GM19467 (cell line): Measurements from ENCODE around the gene PDE4B.
"Not testable (repeated sequence)": the region's sequence is repeated elsewhere in the genome, so short reads cannot be mapped to it uniquely, and the experiment has no call there.

ENCODE experiments used
- ATAC-seq: cut with Tn5 transposase; IDR thresholded peaks from one replicate; pipeline ENCODE4 v1.9.1; 2021; ENCODE audit warnings: mild to moderate bottlenecking, moderate library complexity; ENCODE audit not compliant: unreplicated experiment

Gene PDE4B

DNA sequence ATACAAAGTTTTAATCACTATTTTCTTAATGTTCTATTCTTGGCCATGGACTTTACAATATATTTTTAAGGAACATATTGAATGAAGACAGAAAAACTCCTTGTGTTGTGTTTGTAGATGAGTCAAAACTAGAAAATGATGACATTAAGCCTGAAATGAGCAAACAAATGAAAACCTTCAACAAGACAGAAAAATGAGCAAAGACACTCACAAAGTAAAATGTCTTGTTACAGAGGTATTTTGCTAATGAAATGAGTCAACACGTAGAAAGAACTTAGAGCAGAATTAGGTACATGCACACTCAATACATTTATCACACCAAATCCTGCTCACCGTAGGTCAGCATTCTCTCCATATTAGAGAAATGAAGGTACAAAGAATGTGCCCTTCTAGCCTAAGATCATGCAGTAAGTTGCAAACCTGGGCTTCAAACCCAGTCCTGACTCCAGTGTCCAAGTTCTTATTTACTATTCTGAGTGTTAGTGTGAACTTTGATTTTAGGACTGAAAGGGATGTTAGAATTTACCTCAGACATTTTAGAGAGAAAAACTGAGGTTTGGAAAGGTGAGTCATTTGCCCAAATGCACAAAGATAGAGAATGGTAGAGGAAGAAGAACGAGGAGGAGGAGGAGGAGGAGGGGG lies 607.3 kb downstream of the PDE4B start:
- ATAC-seq, result no peak

DNA sequence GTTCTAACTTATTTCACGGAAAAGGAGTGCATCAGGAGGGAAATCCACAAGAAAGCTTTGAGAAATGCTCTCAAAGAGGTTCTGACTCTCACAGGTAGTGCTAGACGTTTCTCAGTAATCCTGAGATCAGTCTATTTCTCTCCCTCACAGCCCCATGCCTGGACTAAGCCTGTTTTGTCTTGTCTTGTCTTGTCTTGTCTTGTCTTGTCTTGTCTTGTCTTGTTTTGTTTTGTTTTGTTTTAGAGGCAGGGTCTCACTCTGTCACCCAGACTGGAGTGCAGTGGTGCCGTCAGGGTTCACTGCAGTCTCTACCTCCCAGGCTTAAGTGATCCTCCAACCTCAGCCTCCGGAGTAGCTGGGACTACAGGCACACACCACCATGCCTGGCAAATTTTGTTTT lies 608.0 kb downstream of the PDE4B start:
- no peak for ATAC-seq

DNA sequence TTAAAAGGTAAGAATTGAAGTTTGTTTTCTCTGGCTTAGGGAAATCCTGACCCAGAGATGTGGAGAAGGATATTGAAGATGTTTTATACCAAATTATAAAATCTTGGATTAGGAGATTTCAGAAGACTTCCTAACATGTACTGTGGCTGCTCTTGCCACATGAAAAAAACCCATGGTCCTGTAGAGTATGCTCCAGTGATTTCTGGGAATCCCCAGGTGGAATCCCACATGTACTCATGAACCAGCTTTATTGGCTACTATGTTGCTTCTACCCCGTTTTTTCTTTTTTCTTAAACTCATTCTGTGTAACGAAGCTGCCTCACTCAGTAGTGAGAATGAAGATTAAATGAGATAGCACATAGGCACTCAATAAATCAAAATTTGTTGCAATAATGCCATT lies 608.5 kb downstream of the PDE4B start:
- no peak for ATAC-seq

DNA sequence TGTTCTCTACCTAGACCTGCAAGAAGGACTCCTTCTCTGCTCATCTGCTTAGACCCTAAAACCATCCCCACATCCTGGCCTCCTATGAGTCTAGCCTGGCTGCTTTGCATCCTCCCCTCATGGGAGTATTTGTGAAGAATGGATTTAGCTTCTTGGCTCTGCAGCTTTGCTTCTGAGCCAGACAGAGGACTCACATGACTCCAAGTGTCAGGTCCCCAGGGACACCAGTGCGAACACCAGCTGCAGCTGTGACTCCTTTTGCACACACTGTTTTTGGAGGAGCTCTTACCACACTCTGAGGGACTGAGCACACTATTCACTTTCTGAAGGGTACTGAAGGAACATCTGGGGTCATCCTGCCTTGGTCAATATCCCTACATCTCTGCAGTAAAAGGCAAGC lies 609.5 kb downstream of the PDE4B start:
- ATAC-seq, result peak; percentile 83

DNA sequence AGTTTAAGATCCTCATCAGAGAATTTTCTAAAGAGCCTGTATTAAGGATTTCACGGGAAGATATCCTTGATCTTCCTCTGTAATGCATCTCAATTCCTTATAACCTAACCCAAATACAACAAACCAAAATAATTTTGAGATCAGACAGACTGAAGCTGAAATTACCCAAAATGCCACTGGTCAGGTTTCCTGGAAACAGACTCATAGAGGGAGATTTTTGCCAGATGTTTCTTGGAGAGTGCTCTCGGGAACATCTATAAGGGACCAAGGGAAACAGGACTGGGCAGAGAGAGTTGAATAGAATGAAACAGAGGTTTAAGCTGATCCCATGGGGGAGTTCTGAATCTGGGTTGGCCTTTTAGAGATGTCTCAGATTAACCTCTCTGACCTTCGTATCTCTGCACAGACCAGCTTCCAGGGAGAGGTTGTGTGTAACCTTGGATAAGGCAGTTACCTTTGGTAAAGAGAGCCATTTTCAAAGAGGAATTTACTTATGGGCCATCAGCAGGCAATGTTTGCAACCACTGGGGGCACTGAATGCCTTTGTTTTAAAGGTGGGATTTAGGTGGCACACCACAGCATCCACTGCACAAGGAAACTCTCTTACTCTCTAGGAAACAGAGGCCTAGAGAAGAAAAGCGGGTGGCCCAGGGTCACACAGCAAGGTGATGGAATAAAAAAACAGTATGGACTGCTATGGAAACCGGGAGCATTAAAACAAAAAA lies 610.5 kb downstream of the PDE4B start:
- ATAC-seq, result no peak

DNA sequence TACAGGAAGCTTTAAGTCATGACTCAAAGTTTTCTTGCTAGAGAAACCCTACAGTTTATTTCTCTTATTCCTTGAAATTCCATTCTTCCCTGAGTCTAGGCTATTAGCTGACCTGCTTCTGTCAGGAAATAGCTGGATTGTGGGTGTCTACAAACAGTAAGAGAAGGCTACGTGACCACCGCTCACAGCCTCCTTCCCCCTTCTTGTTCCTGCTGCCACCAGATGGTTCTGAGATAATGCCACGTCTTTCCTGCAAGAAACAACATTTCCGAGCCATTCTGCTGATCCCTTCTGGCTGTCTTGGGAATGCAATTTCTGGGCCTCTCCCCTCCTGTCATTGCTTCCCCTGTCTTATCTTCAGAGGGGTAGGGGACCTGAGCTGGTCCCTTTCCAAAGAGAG lies 612.4 kb downstream of the PDE4B start:
- no peak for ATAC-seq

DNA sequence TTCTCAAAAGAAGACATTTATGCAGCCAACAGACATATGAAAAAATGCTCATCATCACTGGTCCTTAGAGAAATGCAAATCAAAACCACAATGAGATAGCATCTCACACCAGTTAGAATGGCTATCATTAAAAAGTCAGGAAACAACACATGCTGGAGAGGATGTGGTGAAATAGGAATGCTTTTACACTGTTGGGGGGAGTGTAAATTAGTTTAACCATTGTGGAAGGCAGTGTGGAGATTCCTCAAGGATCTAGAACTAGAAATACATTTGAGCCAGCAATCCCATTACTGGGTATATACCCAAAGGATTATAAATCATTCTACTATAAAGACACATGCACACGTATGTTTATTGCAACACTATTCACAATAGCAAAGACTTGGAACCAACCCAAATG lies 618.8 kb downstream of the PDE4B start:
- ATAC-seq, result not testable (repeated sequence)

DNA sequence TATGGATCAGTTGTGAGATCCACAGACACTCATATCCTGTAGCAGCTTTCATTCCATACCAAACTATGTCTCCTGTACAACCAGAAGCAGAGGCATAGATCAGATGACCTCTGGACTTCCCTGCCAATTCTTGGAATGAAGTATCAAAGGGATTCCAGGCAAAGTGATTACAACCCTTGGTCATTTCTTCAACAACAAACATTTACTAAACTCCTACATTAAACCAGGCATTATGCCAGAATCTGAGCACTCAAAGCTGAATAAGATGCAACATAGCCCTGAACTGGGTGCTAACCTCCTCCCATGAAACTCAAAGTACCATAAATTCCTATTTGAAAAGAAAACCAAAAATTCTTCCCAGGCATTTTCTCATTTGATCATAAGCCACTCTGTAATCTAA lies 620.0 kb downstream of the PDE4B start:
- no peak for ATAC-seq

DNA sequence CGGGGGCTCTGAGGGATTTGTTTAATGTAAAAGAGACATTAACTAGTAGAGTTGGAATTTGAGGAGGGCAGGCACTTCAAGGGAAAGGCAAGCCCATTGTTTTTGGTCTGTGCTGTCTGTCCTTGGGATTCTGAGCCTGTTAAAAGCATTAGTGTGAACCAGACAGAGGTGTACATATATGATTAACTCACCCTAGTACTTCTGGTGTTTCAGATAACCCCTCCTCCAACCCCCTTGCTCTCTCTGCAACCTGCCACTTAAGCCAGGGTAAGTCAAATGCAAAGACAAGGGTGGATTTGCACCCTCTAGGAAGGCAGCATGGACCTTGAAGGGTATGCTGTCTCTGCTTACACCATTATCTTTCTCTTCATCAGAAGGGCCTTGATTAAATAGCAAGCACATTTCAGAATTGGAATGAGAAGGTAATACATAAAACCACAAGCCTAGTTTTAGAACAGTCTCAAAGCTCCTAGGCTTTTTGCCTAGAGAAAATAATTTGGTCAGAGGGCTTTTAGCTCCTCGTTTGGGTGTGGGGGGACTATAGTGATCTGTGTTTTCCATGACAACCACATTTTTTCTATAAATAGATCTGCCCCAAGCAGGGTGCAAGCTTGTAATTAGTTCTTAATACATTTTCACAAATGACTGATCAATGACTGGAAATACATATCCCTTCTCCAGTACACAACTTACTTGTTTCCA lies 620.6 kb downstream of the PDE4B start:
- peak; percentile 87 for ATAC-seq

DNA sequence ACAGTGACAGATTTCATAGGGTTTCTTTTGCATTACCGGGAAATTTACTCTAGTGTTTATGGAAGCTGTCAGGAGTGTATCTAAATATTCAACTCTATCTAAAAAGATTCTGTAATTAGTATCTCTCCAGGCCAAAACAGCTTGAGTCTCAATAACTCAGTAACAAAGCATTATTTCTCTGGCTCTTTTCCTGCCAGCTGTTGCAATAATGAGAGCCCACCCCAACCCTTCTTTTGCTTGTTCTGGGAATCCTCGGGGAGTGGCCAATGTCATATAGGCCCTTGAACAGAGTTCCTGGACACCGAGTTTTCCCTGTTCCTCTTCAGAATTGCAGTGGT lies 621.1 kb downstream of the PDE4B start:
- no peak for ATAC-seq

DNA sequence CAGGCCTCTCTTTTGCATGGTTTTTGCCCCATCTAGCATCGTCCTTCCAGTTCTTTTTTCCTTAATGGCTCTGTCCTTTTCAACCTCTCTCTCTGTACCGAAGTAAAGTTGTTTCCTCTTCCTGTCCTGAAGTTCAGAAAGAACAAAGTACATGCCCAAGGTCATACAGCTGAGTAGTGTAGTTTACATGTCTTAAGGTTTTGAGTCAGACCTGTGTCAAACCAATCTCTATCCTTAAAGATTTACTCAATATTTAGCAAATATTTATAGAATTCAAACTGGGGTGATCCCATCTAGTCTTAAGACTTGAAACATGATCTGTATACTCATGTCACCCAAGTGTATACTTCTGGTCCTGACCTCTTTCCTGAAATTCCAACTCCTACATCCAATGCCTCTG lies 622.6 kb downstream of the PDE4B start:
- no peak for ATAC-seq

DNA sequence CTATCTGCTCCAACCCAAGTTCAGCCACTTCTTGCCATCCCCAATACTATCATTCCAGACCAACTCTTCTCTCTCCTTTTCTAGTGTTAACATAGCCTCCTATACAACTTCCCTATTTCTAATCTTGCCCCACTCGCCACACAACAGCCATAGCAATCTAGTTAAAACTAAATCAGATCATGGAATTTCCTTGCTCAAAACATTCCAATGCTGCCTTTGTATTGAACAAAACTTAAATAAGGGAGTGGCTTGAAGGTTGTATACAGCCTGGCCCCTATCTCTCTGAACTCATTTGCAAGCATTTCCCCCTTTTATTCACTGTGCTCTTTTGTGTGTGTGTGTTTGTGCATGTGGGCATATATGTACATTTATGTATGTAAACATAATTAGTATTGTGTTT lies 623.2 kb downstream of the PDE4B start:
- no peak for ATAC-seq

DNA sequence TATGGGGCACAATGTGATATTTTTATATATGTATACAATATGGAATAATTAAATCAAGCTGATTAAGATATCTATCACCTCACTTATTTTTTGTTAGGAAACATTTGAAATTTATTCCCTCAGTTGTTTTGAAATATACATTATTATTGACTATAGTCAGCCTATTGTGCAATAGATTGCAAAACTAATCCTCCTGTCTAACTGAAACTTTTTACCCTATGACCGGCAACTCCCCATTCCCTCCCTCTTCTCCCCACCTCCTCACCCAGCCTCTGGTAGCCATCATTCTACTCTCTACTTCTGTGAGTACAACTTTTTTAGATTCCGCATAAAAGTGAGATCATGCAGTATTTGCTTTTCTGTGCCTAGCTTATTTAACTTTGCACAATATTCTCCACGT lies 623.6 kb downstream of the PDE4B start:
- no peak for ATAC-seq

DNA sequence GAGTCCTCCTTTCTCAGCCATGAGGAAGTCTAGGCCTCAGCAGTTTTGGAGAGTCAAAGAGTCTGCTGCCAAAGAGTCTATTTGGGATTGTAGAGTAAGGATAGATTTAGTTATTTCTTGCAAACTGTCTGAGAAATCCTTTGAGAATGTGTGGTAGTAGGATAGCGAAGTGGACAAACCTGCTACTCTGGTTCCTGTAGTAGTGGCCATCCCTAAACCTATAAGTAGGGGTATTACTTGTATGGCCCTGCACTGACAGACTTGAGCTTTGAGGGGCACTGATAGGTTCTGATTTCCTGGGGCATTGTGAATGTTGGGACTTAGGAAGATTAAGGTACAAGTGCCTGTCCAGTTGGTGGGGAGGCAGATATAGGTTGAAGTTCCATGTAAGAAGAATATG lies 625.3 kb downstream of the PDE4B start:
- ATAC-seq, result no peak

DNA sequence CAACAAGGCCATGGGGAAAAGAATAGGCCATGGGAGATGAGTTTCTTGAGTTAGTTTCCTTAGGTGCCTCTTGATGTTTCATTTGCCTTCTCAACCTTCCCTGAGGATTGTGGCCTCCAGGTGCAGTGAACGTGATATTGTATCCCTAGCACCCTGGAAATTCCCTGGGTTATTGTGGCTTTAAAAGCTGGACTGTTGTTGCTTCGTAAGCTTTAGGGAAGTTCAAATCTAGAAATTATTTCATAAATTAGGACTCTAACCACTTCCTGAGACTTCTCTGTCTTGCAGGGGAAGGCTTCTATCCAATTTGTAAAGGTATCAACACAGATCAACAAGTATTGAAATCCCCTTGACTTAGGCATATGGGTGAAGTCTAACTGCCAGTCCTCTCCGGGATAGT lies 627.5 kb downstream of the PDE4B start:
- ATAC-seq, result not testable (repeated sequence)

DNA sequence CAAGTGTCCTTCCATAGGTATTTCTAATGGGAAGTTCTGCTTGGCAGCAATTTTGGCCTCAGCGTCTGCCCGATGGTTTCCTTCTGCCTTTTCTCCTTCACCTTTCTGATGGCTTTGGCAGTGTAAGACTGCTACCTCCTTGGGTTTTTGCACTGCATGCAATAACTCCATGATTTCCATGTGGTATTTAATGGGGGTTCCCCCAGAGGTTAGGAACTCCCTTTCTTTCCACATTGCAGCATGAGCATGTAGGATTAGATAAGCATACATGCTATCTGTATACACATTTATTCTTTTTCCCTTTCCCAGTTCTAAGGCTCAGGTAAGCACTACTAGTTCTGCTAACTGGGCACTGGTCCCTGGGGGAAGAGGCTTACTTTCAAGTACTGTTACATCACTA lies 628.2 kb downstream of the PDE4B start:
- ATAC-seq, result not testable (repeated sequence)

DNA sequence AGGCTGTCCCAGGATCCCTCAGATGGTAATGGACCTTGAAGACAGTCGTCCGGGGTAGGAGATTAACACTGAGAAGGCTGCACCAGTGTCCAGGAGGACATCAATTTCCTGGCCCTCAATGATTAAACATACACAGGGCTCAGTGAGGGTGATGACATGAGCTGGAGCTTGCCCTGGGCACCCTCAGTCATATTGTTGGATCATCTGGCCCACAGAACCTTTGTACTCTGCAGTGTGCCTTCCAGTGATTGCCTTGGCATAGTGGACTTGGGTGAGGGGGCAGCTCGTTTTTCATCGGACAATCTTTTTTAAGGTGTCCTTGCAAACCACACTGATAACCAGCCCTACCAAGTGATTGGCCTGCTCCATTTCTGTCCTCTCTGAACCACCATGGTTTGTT lies 630.1 kb downstream of the PDE4B start:
- ATAC-seq, result no peak
